Measurements from ENCODE around the gene ANAPC2. TPM values are rescaled to one million over a fixed set of nuclear protein-coding genes. Genes with fewer than 3 reads are reported as not detected.

The ANAPC2 gene
- total and polyA plus RNA-seq, 9 donors: 8.0 to 61.5 (median 50.6) TPM

- Histone ChIP-seq H3K4me1 (ENCODE audit: insufficient read depth) (peaks cover 9% of the 10 kb centered on the region), H3K27ac (no peak overlapping the region), H3K36me3 (no peaks in the 10 kb centered on the region), H3K4me3 (no peak overlapping the region), H3K9me3 (no peaks in the 10 kb centered on the region), H3K27me3 (no peaks in the 10 kb centered on the region)
- WGBS, 3 donors: 83 to 87% (median 85%) methylated on average over 20 to 21 of the region's 21 CpGs
- intact Hi-C loops (cut with DNase I): no loop called here
- no peak for DNase-seq
- TF ChIP-seq EP300 (IDR thresholded peaks at IDR 0.05): no peak
- no peak for TF ChIP-seq CTCF (IDR thresholded peaks at IDR 0.05)
Measured at GRCh38 chr9:137195525-137196220, 7.3 kb upstream of the ANAPC2 start.

- H3K27me3 ChIP-seq: no peaks in the 10 kb centered on the region
- no peak for TF ChIP-seq EP300 (IDR thresholded peaks at IDR 0.05)
- no peak for TF ChIP-seq POLR2A (IDR thresholded peaks at IDR 0.05)
- no peak for TF ChIP-seq CTCF (IDR thresholded peaks at IDR 0.05)
- peaks cover 11% of the 10 kb centered on the region for H3K4me1 ChIP-seq (ENCODE audit: insufficient read depth)
- intact Hi-C loops (cut with DNase I): no loop called here
- H3K36me3 ChIP-seq: no peaks in the 10 kb centered on the region
- no peak overlapping the region for H3K4me3 ChIP-seq
- no peak overlapping the region for H3K27ac ChIP-seq
- WGBS, 3 donors: 77 to 81% (median 80%) methylated on average over 10 of the region's 10 CpGs
- H3K9me3 ChIP-seq: no peaks in the 10 kb centered on the region
- no peak for DNase-seq
Measured at GRCh38 chr9:137194909-137195308, 6.5 kb upstream of the ANAPC2 start.

- Histone ChIP-seq H3K27me3 (no peaks in the 10 kb centered on the region), H3K9me3 (no peaks in the 10 kb centered on the region), H3K4me3 (no peak overlapping the region), H3K4me1 (ENCODE audit: insufficient read depth) (peaks cover 13% of the 10 kb centered on the region), H3K27ac (no peak overlapping the region), H3K36me3 (no peaks in the 10 kb centered on the region)
- intact Hi-C loops (cut with DNase I): no loop called here
- no peak for DNase-seq
- 65 to 67% (median 66%) methylated on average over 14 to 16 of the region's 16 CpGs for WGBS, 3 donors
- TF ChIP-seq CTCF (IDR thresholded peaks at IDR 0.05): no peak
- TF ChIP-seq EP300 (IDR thresholded peaks at IDR 0.05): no peak
- TF ChIP-seq POLR2A (IDR thresholded peaks at IDR 0.05): no peak
Measured at GRCh38 chr9:137194388-137194787, 6.0 kb upstream of the ANAPC2 start.

GRCh38 chr9:137193771-137194170 lies 5.4 kb upstream of the ANAPC2 start:
- Histone ChIP-seq H3K4me1 (ENCODE audit: insufficient read depth) (peaks cover 9% of the 10 kb centered on the region), H3K27ac (no peak overlapping the region), H3K9me3 (no peaks in the 10 kb centered on the region), H3K36me3 (no peaks in the 10 kb centered on the region), H3K4me3 (no peak overlapping the region), H3K27me3 (no peaks in the 10 kb centered on the region)
- no peak for DNase-seq
- 78 to 83% (median 79%) methylated on average over 14 of the region's 14 CpGs for WGBS, 3 donors
- TF ChIP-seq CTCF (IDR thresholded peaks at IDR 0.05) (no peak), EP300 (IDR thresholded peaks at IDR 0.05) (no peak), POLR2A (IDR thresholded peaks at IDR 0.05) (no peak)
- intact Hi-C loops (cut with DNase I): no loop called here

Measured in ovary (tissue), 9 donors.